Thyroid gland (tissue), 4 donors: ENCODE measurements around the gene ANXA6. TPM values are rescaled to one million over a fixed set of nuclear protein-coding genes. Genes with fewer than 3 reads are reported as not detected.

ENCODE experiments used
- DNase-seq, 2 donors: peaks; one replicate each; pipeline ENCODE4 v3.0.0-alpha.2; 2019
- H3K27ac ChIP-seq, 3 donors: fragments of 200-600 bp; sonication (generic); 1 replicate in 2 of 3; 2 replicates in 1 of 3; pipeline ENCODE4 v1.5.1; 2016 to 2019; ENCODE audit warnings: mild to moderate bottlenecking in 1 of 3, moderate library complexity in 1 of 3
- H3K27me3 ChIP-seq: fragments of 200-600 bp; sonication (generic); one replicate; pipeline ENCODE4 v1.5.1; 2019
- H3K36me3 ChIP-seq, 2 donors: fragments of 200-600 bp; sonication (generic); one replicate each; pipeline ENCODE4 v1.5.1; 2016 to 2019
- H3K4me1 ChIP-seq, 2 donors: fragments of 200-600 bp; sonication (generic); one replicate each; pipeline ENCODE4 v1.5.1; 2017 to 2019
- H3K4me3 ChIP-seq, 3 donors: fragments of 200-600 bp; sonication (generic); replicated peaks in 1 of 3; 1 replicate in 2 of 3; 2 replicates in 1 of 3; pipeline ENCODE4 v1.5.1; 2016; ENCODE audit warnings: mild to moderate bottlenecking in 1 of 3
- H3K9me3 ChIP-seq: fragments of 200-600 bp; sonication (generic); one replicate; pipeline ENCODE4 v1.5.1; 2017
- POLR2A ChIP-seq, 2 donors: fragments of 450-650 bp; IDR thresholded peaks; one replicate each; pipeline ENCODE4 v1.6.1; 2017; ENCODE audit warnings: antibody characterized with exemption in 2 of 2, mild to moderate bottlenecking in 2 of 2, moderate library complexity in 1 of 2
- WGBS, 2 donors: methylation state at CpG; one replicate each; pipeline ENCODE4 v1.1.5; 2017; 5-methylcytosine and 5-hydroxymethylcytosine counted together
- intact Hi-C: fragments of 100-400 bp; cut with DNase I; formaldehyde crosslinking; loops from one replicate; pipeline ENCODE4 v1.15.1; 2023
- total RNA-seq, 4 donors: library from RNA; depleted of rRNA; stranded (reverse); fragments of >200 nt; gene quantifications; one replicate each; pipeline ENCODE4 v1.2.3, GENCODE V29; 2016
- TF ChIP-seq, protein P1 (sequence below), 6 experiments: fragments of 200-600 bp in 3 of 6; fragments of 450-650 bp in 3 of 6; sonication (generic) in 3 of 6; IDR thresholded peaks; one replicate each; pipeline ENCODE4 v1.5.1; 2016 to 2019; ENCODE audit warnings: antibody characterized with exemption in 6 of 6, mild to moderate bottlenecking in 2 of 6, inconsistent platforms in 1 of 6, moderate library complexity in 1 of 6

Gene ANXA6
- total RNA-seq, 4 donors from 2014 or later: 122 to 283 (median 180) TPM

DNA sequence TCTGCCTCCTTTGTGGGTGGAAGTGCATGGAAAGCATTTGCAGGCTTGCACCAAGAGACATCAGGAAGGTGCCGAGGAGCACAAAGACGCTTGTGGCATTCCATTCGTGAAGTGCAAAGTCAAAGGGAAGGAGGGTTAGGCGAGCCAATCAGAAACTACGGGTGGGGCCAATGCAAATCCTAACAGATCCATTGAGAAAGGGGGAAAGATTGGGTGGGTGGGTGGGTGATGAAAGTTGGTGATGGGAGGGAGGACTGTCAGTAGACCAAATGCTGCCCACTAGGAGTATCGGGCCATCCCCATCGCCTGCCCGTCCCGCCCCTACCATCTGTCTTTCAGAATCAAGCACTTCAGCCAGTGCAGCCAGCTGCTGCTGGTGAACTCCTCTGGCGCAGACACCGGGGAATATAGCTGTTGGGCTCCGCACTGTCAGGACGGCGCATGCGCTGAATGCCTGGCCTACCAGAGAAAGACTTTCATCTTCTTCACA lies 17.1 kb upstream of the ANXA6 start:
- Histone ChIP-seq H3K27ac (no peak overlapping the region), H3K36me3 (no peaks in the 10 kb centered on the region), H3K4me3 (no peak overlapping the region), H3K4me1 (no peaks in the 10 kb centered on the region), H3K27me3 (no peaks in the 10 kb centered on the region), H3K9me3 (no peaks in the 10 kb centered on the region)
- peak; percentile 14 to 34 for DNase-seq
- WGBS, 2 donors: 62 to 76% methylated on average over 15 of the region's 15 CpGs
- no peak for TF ChIP-seq POLR2A (IDR thresholded peaks at IDR 0.05)
- TF ChIP-seq, protein P1, sequence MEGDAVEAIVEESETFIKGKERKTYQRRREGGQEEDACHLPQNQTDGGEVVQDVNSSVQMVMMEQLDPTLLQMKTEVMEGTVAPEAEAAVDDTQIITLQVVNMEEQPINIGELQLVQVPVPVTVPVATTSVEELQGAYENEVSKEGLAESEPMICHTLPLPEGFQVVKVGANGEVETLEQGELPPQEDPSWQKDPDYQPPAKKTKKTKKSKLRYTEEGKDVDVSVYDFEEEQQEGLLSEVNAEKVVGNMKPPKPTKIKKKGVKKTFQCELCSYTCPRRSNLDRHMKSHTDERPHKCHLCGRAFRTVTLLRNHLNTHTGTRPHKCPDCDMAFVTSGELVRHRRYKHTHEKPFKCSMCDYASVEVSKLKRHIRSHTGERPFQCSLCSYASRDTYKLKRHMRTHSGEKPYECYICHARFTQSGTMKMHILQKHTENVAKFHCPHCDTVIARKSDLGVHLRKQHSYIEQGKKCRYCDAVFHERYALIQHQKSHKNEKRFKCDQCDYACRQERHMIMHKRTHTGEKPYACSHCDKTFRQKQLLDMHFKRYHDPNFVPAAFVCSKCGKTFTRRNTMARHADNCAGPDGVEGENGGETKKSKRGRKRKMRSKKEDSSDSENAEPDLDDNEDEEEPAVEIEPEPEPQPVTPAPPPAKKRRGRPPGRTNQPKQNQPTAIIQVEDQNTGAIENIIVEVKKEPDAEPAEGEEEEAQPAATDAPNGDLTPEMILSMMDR (IDR thresholded peaks at IDR 0.05): no peak
- intact Hi-C loops: loop anchor here (5.0 kb wide), 1 partner anchor 63 kb away; no protein-coding TSS in a partner anchor

- Histone ChIP-seq H3K4me3 (no peak overlapping the region), H3K36me3 (no peaks in the 10 kb centered on the region), H3K27me3 (no peaks in the 10 kb centered on the region), H3K27ac (no peak overlapping the region), H3K9me3 (no peaks in the 10 kb centered on the region), H3K4me1 (no peaks in the 10 kb centered on the region)
- WGBS, 2 donors: 86 to 91% methylated on average over 10 to 11 of the region's 11 CpGs
- no peak for DNase-seq
- TF ChIP-seq, protein P1 (IDR thresholded peaks at IDR 0.05): no peak
- TF ChIP-seq POLR2A (IDR thresholded peaks at IDR 0.05): no peak
- intact Hi-C loops: loop anchor here (5.0 kb wide), 1 partner anchor 63 kb away; no protein-coding TSS in a partner anchor
These were observed 16.4 kb upstream of the ANXA6 start for GRCh38 chr5:151173711-151174611.

DNA sequence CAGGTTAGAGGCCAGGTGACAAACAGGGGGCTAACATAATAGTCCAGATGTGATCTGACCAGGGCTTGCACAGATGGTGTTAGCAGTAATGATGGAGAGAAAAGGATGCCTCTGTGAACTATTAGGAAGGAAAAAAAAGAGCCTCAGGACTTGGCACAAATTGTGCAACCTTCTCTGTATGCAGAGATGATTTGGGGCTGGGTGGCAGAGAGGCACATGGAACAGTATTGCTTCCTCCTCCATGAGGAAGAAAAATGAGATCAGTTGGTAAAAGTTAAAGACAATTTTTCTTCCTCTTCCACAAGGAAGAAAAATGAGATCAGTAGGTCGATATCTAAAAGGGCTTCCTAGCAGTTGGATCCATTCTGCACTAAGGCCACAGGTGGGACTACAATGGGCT lies 13.9 kb upstream of the ANXA6 start:
- TF ChIP-seq, protein P1 (IDR thresholded peaks at IDR 0.05): no peak
- no peak for TF ChIP-seq POLR2A (IDR thresholded peaks at IDR 0.05)
- Histone ChIP-seq H3K27ac (no peak overlapping the region), H3K27me3 (no peaks in the 10 kb centered on the region), H3K4me1 (no peaks in the 10 kb centered on the region), H3K4me3 (no peak overlapping the region), H3K9me3 (no peaks in the 10 kb centered on the region), H3K36me3 (no peaks in the 10 kb centered on the region)
- intact Hi-C loops: loop anchor here (5.0 kb wide), 1 partner anchor 66 kb away; no protein-coding TSS in a partner anchor
- DNase-seq: no peak
- WGBS, 2 donors: 77 to 79% methylated on average over 1 of the region's 1 CpG

- H3K4me3 ChIP-seq: no peak overlapping the region
- 87% methylated on average over 10 of the region's 10 CpGs for WGBS, 2 donors
- no peaks in the 10 kb centered on the region for H3K27me3 ChIP-seq
- no peak overlapping the region for H3K27ac ChIP-seq
- no peaks in the 10 kb centered on the region for H3K36me3 ChIP-seq
- TF ChIP-seq POLR2A (IDR thresholded peaks at IDR 0.05): no peak
- TF ChIP-seq, protein P1 (IDR thresholded peaks at IDR 0.05): no peak
- no peak for DNase-seq
- no peaks in the 10 kb centered on the region for H3K9me3 ChIP-seq
- H3K4me1 ChIP-seq: peaks cover 0 to 3% of the 10 kb centered on the region in 2 donors
- intact Hi-C loops: loop anchor here (5.0 kb wide), 2 partner anchors 116 to 366 kb away; no protein-coding TSS in a partner anchor
These were observed 11.2 kb upstream of the ANXA6 start for GRCh38 chr5:151168602-151169344.
